COLO668 (cell line): ENCODE measurements around the gene CD3D.
A peak's percentile ranks its signal among the peaks of the same experiment; 100 is the strongest.

Experiments
- DNase-seq: peaks from one replicate; lab custom pipeline; 2025; ENCODE audit not compliant: unreplicated experiment; lab: John Stamatoyannopoulos, UW

Gene CD3D

GRCh38 chr11:118342503-118343161, at the start of gene CD3D:
CD3D (minus strand) TSS chr11:118342705; CDS start chr11:118342607, 98 bp downstream.
- no peak for DNase-seq

- no peak for DNase-seq
These were observed 41.2 kb upstream of the CD3D start for GRCh38 chr11:118383657-118384056.

- DNase-seq = no peak
These were observed 40.4 kb upstream of the CD3D start for GRCh38 chr11:118382954-118383353.

- no peak for DNase-seq
These were observed 38.1 kb upstream of the CD3D start for GRCh38 chr11:118380571-118380970.

- DNase-seq = no peak
These were observed 37.0 kb upstream of the CD3D start for GRCh38 chr11:118379497-118379896.

- no peak for DNase-seq
These were observed 33.5 kb upstream of the CD3D start for GRCh38 chr11:118375978-118376377.

- no peak for DNase-seq
These were observed 32.2 kb upstream of the CD3D start for GRCh38 chr11:118374729-118375128.

- no peak for DNase-seq
These were observed 31.4 kb upstream of the CD3D start for GRCh38 chr11:118373871-118374270.

GRCh38 chr11:118373263-118373662, 30.8 kb upstream of the CD3D start:
- DNase-seq = no peak

- DNase-seq = no peak
These were observed 28.3 kb upstream of the CD3D start for GRCh38 chr11:118370774-118371173.

GRCh38 chr11:118366287-118366686, 23.8 kb upstream of the CD3D start:
- DNase-seq = no peak

- DNase-seq = no peak
These were observed 22.6 kb upstream of the CD3D start for GRCh38 chr11:118364956-118365615.

GRCh38 chr11:118359295-118359958, 16.9 kb upstream of the CD3D start, which contains the start of gene UBE4A:
UBE4A (plus strand) TSS chr11:118359600; CDS start chr11:118365081, 5,481 bp downstream.
- peak; percentile 95 for DNase-seq

GRCh38 chr11:118358071-118358470, 15.6 kb upstream of the CD3D start:
- no peak for DNase-seq

GRCh38 chr11:118353084-118353710, 10.7 kb upstream of the CD3D start:
- no peak for DNase-seq

- DNase-seq = no peak
These were observed 7.0 kb upstream of the CD3D start for GRCh38 chr11:118349475-118349874.

- DNase-seq = no peak
These were observed 1.5 kb upstream of the CD3D start, which contains the start of gene CD3G for GRCh38 chr11:118343981-118344515. CD3G (plus strand) TSS chr11:118344344; CDS start chr11:118344424, 80 bp downstream.

GRCh38 chr11:118343248-118343647, 743 bp upstream of the CD3D start:
- DNase-seq = no peak

- no peak for DNase-seq
These were observed 553 bp downstream of the CD3D start for GRCh38 chr11:118341815-118342489.

GRCh38 chr11:118341261-118341660, 1.2 kb downstream of the CD3D start:
- DNase-seq = no peak

- no peak for DNase-seq
These were observed 2.1 kb downstream of the CD3D start for GRCh38 chr11:118340449-118340848.
